OCI-LY7 (cell line): ENCODE data around the gene ABL1. TPM values are rescaled to one million over a fixed set of nuclear protein-coding genes. Genes with fewer than 3 reads are reported as not detected.

Experiments
- BruUV-seq: library from RNA; stranded (reverse); fragments of 400-500 nt; replicated peaks from 2 replicates; lab custom pipeline; 2021; lab: Mats Ljungman, UMichigan
- CTCF ChIA-PET: fragments of 300-600 bp; sonication (Branson Sonifier 250); formaldehyde crosslinking; loops from one replicate; lab custom pipeline; 2022; ENCODE audit warnings: antibody characterized with exemption; ENCODE audit not compliant: unreplicated experiment; lab: Charles Lee
- POLR2A ChIA-PET: fragments of 300-600 bp; sonication (Branson Sonifier 250); formaldehyde crosslinking; loops from one replicate; lab custom pipeline; 2022; ENCODE audit warnings: antibody characterized with exemption; lab: Charles Lee
- DNase-seq: peaks from one replicate; pipeline ENCODE4 v3.0.0-alpha.2; 2015; ENCODE audit warnings: low spot score
- H2AFZ ChIP-seq: fragments of 200-600 bp; sonication (generic), shearing (Covaris generic); 2 replicates; pipeline ENCODE4 v1.6.1; 2014; ENCODE audit warnings: mild to moderate bottlenecking, antibody characterized with exemption, low read length, moderate library complexity
- H3K27ac ChIP-seq: fragments of 200-600 bp; sonication (generic); 2 replicates; pipeline ENCODE4 v1.5.1; 2014; ENCODE audit warnings: mixed run types, low read depth, mild to moderate bottlenecking, moderate library complexity, low read length, inconsistent platforms; ENCODE audit not compliant: poor library complexity, severe bottlenecking
- H3K36me3 ChIP-seq: fragments of 200-600 bp; sonication (generic); 2 replicates; pipeline ENCODE4 v1.6.1; 2014; ENCODE audit warnings: mild to moderate bottlenecking, antibody characterized with exemption, low read length, moderate library complexity, mixed read lengths; ENCODE audit not compliant: insufficient read depth
- H3K4me1 ChIP-seq: fragments of 200-600 bp; sonication (generic); 2 replicates; pipeline ENCODE4 v1.5.1; 2014; ENCODE audit warnings: mild to moderate bottlenecking, low read length; ENCODE audit not compliant: insufficient read depth, poor library complexity, severe bottlenecking
- H3K4me2 ChIP-seq: fragments of 200-600 bp; sonication (generic); 2 replicates; pipeline ENCODE4 v1.6.1; 2014; ENCODE audit warnings: mild to moderate bottlenecking, low read length
- H3K4me3 ChIP-seq: fragments of 200-600 bp; sonication (generic); 2 replicates; pipeline ENCODE4 v1.5.1; 2014; ENCODE audit warnings: mild to moderate bottlenecking, low read depth, low read length; ENCODE audit not compliant: poor library complexity, severe bottlenecking
- H3K79me2 ChIP-seq: fragments of 200-600 bp; sonication (generic); 2 replicates; pipeline ENCODE4 v1.6.1; 2016; ENCODE audit warnings: low read depth, mild to moderate bottlenecking, low read length, moderate library complexity, mixed read lengths; ENCODE audit not compliant: insufficient read depth
- H3K9me2 ChIP-seq: fragments of 200-600 bp; sonication (generic); 2 replicates; pipeline ENCODE4 v1.6.1; 2016; ENCODE audit warnings: mild to moderate bottlenecking, low read length, mixed read lengths; ENCODE audit not compliant: insufficient read depth
- H3K9me3 ChIP-seq: fragments of 200-600 bp; sonication (generic); 2 replicates; pipeline ENCODE4 v1.6.1; 2014; ENCODE audit warnings: mild to moderate bottlenecking, mixed run types, low read length, mixed read lengths
- H4K20me1 ChIP-seq: fragments of 200-600 bp; sonication (generic); 2 replicates; pipeline ENCODE4 v1.6.1; 2014; ENCODE audit warnings: mild to moderate bottlenecking, antibody characterized with exemption, low read length, moderate library complexity, mixed read lengths; ENCODE audit not compliant: insufficient read depth
- EZH2phosphoT487 ChIP-seq: fragments of 200-600 bp; sonication (generic); IDR thresholded peaks from 2 replicates; pipeline ENCODE4 v1.6.1; 2018; ENCODE audit warnings: low read depth, borderline replicate concordance, mild to moderate bottlenecking, mixed run types, antibody characterized with exemption, low read length, moderate library complexity, mixed read lengths
- intact Hi-C: fragments of 100-400 bp; cut with micrococcal nuclease; formaldehyde crosslinking; loops from one replicate; pipeline ENCODE4 v1.10.0; 2022; ENCODE audit not compliant: unreplicated experiment
- total RNA-seq, 2 experiments: library from RNA; depleted of rRNA in 1 of 2; stranded (reverse); fragments of >200 nt in 1 of 2; shearing (Covaris generic) in 1 of 2; gene quantifications; 2 replicates each; pipeline ENCODE4 v1.2.3, GENCODE V29; 2014 to 2022
- TF ChIP-seq, protein P1 (sequence below): fragments of 200-600 bp; sonication (generic); conservative IDR thresholded peaks from 2 replicates; pipeline ENCODE4 v1.5.1; 2014; ENCODE audit warnings: mild to moderate bottlenecking, antibody characterized with exemption, low read length, moderate library complexity, mixed read lengths

The ABL1 gene
- total RNA-seq, 2 experiments from 2014 or later, result 8.1 to 28.3 TPM

DNA sequence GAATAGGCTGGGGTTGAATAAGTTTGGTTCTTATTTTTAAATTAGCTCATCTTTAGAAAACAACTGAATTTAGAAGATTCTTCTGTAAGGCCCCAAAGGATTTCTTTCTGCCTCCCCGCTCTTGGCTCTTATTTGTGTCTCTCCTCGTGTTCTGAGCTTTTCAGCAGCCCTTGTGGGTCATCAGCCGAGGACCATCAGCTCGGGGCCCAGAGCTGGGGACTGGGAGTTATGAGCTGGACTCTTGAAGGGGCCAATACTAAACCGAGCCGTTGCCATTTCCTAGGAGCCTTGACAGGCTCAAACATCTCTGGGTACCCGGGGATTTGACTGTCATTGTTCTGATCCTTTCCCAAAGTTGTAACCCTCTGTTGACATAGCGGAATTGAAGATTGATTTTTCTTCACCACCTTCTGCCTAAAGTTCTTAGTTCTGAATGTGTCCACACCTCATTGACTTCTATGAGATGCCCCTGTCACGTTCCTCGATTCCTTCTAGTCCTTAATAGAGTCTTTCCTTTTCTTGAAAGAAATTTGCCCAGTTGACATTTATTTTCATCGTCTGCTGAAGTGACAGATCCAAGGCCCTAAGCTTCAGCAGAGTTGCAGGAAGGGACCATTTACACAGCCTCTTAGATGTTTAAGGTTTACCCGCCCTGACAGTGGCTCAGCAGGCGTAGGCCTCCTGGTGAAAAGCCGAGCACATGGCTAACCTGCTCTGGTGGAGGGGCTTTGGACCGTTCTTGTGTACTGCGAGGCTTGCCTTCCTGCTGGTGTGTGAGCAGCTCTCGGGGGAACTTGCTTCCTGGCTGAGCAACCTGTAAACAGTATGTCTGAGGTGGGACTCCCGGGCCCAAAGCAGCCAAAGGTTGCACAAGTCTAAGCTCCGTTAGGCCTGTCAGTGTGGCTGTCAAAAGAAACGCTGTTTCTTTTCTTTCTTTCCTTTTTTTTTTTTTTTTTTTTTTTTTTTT, 24.0 kb downstream of the ABL1 start:
- Histone ChIP-seq H3K9me2 (no peaks in the 10 kb centered on the region), H3K4me1 (no peaks in the 10 kb centered on the region), H2AFZ (no peak overlapping the region), H4K20me1 (no peaks in the 10 kb centered on the region), H3K36me3 (no peaks in the 10 kb centered on the region), H3K27ac (no peak overlapping the region), H3K4me2 (no peak overlapping the region), H3K79me2 (no peaks in the 10 kb centered on the region), H3K4me3 (no peak overlapping the region), H3K9me3 (no peaks in the 10 kb centered on the region)
- POLR2A ChIA-PET, result interaction anchor here (0.6 kb wide), 1 partner anchor 18 kb away, joined by 6 read pairs; no protein-coding TSS in a partner anchor
- no peak for DNase-seq
- CTCF ChIA-PET, result interaction anchor here (0.6 kb wide), 1 partner anchor 15 kb away, joined by 3 read pairs; no protein-coding TSS in a partner anchor
- intact Hi-C loops, result no loop called here
- BruUV-seq, result no TSS peak
- TF ChIP-seq, protein P1, sequence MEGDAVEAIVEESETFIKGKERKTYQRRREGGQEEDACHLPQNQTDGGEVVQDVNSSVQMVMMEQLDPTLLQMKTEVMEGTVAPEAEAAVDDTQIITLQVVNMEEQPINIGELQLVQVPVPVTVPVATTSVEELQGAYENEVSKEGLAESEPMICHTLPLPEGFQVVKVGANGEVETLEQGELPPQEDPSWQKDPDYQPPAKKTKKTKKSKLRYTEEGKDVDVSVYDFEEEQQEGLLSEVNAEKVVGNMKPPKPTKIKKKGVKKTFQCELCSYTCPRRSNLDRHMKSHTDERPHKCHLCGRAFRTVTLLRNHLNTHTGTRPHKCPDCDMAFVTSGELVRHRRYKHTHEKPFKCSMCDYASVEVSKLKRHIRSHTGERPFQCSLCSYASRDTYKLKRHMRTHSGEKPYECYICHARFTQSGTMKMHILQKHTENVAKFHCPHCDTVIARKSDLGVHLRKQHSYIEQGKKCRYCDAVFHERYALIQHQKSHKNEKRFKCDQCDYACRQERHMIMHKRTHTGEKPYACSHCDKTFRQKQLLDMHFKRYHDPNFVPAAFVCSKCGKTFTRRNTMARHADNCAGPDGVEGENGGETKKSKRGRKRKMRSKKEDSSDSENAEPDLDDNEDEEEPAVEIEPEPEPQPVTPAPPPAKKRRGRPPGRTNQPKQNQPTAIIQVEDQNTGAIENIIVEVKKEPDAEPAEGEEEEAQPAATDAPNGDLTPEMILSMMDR, result no peak

DNA sequence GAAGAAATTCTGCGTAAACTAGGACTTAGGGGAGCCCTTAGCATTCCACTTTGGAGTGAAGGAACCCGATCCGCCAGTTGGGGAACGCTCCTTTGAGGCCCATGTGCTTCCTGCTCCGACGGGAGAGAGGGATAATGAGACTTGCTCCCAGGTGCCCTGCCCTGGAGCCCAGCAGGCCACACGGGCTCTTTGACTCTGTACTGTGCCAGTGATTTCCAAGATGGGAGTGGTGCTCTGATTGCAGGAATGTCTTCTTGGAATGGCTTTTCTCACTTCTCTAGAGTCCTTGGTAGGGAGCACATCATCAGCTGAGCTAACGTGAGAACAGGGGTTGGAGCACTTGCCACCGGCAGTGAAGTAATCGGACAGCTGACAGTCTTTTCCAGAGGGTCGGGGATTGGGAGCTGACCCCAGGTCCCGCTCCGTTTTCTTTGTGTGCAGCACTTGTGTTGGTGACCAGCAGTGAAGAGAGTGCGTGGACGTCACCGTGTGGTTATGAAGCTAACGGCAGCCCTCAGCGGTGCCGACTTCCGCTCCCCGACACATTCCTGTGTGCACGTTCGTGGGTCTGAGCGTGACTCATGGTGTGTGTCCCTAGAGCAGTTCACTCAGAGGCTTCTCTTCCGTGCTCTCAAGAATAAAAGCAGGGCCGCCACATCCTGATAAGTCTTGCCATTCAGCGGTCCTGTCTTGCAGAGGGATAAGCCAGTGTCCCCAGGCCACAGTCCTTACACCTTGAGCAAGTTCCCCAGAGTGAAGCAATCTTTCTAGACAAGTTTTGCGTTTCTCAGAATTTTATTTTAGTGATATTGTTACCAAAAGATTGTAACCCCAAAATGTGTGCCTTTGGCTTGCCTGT, 25.6 kb downstream of the ABL1 start:
- Histone ChIP-seq H3K79me2 (no peaks in the 10 kb centered on the region), H3K4me3 (no peak overlapping the region), H2AFZ (no peak overlapping the region), H4K20me1 (no peaks in the 10 kb centered on the region), H3K9me2 (no peaks in the 10 kb centered on the region), H3K4me2 (no peak overlapping the region), H3K36me3 (no peaks in the 10 kb centered on the region), H3K4me1 (no peaks in the 10 kb centered on the region), H3K9me3 (no peaks in the 10 kb centered on the region), H3K27ac (no peak overlapping the region)
- ChIA-PET CTCF (no interaction called here), POLR2A (no interaction called here)
- TF ChIP-seq EZH2phosphoT487, result no peak
- TF ChIP-seq, protein P1, result no peak
- DNase-seq, result no peak
- BruUV-seq, result no TSS peak
- intact Hi-C loops, result loop anchor here (5.0 kb wide), 1 partner anchor 398 kb away; no protein-coding TSS in a partner anchor
